K562 (cell line): ENCODE data around the gene SMAP2. TPM values are rescaled to one million over a fixed set of nuclear protein-coding genes. Genes with fewer than 3 reads are reported as not detected.
A peak's percentile ranks its signal among the peaks of the same experiment; 100 is the strongest.

Experiments used
- ATAC-seq: fragments of 200-7000 bp; cut with Tn5 transposase; 3 replicates; pipeline ENCODE4 v1.9.1; 2020; ENCODE audit warnings: moderate library complexity
- BruUV-seq: library from RNA; stranded (reverse); fragments of 400-500 nt; replicated peaks from 2 replicates; lab custom pipeline; 2021; lab: Mats Ljungman, UMichigan
- CTCF ChIA-PET: fragments of 300-600 bp; formaldehyde crosslinking; extraction: SDS; loops from one replicate; lab custom pipeline; 2021; ENCODE audit warnings: low intra/inter-chr PET ratio; lab: Yijun Ruan, JAX
- POLR2A ChIA-PET: fragments of 300-600, 350-650 bp; sonication (Branson Sonifier 250); formaldehyde crosslinking; extraction: SDS; loops from one replicate; lab custom pipeline; 2021; ENCODE audit warnings: antibody characterized with exemption, inconsistent platforms; lab: Yijun Ruan, JAX
- DNase-seq, 4 experiments: peaks; one replicate each; pipeline versions ENCODE4 v3.0.0 to v3.0.0-alpha.2; 2011 to 2018; ENCODE audit warnings: low spot score in 3 of 4, mixed read lengths in 3 of 4; ENCODE audit errors: extremely low read depth in 1 of 4
- FAIRE-seq: peaks from 2 replicates; lab custom pipeline; 2011; peaks lifted over from hg19 to GRCh38; lab: Jason Lieb, UNC
- H2AFZ ChIP-seq: 2 replicates; pipeline ENCODE4 v1.6.0; 2011; ENCODE audit warnings: low read depth, low read length, control low read depth, inconsistent platforms
- H3K27ac ChIP-seq: fragments of 200-600 bp; 3 replicates; pipeline ENCODE4 v1.8.0; 2011; ENCODE audit warnings: low read depth, mild to moderate bottlenecking, control low read depth, inconsistent platforms, low read length, moderate library complexity, mixed read lengths; ENCODE audit errors: extremely low read depth
- H3K27me3 ChIP-seq, 2 experiments: fragments of 300-600 bp in 1 of 2; 2 replicates in 1 of 2; 3 replicates in 1 of 2; pipeline versions ENCODE4 v1.6.0 to v1.8.0; 2011; ENCODE audit warnings: inconsistent platforms in 2 of 2, low read length in 2 of 2, mild to moderate bottlenecking in 1 of 2, mixed read lengths in 1 of 2, moderate library complexity in 1 of 2; ENCODE audit not compliant: control insufficient read depth in 2 of 2, insufficient read depth in 2 of 2
- H3K36me3 ChIP-seq: fragments of 300-600 bp; 3 replicates; pipeline ENCODE4 v1.8.0; 2011; ENCODE audit warnings: mild to moderate bottlenecking, low read length, inconsistent platforms; ENCODE audit not compliant: control insufficient read depth, insufficient read depth
- H3K4me1 ChIP-seq, 2 experiments: fragments of 200-600 bp in 1 of 2; replicated peaks in 1 of 2; 2 replicates in 1 of 2; 3 replicates in 1 of 2; pipeline versions ENCODE4 v1.5.1 to v1.8.0; 2011; ENCODE audit warnings: inconsistent platforms in 2 of 2, low read length in 2 of 2, mild to moderate bottlenecking in 1 of 2, mixed read lengths in 1 of 2, moderate library complexity in 1 of 2; ENCODE audit not compliant: control insufficient read depth in 2 of 2, insufficient read depth in 2 of 2
- H3K4me2 ChIP-seq: 2 replicates; pipeline ENCODE4 v1.6.1; 2011; ENCODE audit warnings: low read length, control low read depth, inconsistent platforms, mixed read lengths; ENCODE audit not compliant: insufficient read depth
- H3K4me3 ChIP-seq: fragments of 200-600 bp; sonication (generic), shearing (Covaris generic); 2 replicates; pipeline ENCODE4 v1.5.1; 2016; ENCODE audit warnings: control low read depth, inconsistent platforms
- H3K79me2 ChIP-seq: fragments of 200-600 bp; 3 replicates; pipeline ENCODE4 v1.8.0; 2011; ENCODE audit warnings: low read length, inconsistent platforms; ENCODE audit not compliant: control insufficient read depth, insufficient read depth
- H3K9ac ChIP-seq, 2 experiments: 2 replicates each; pipeline versions ENCODE4 v1.6.0 to v1.6.1; 2011; ENCODE audit warnings: low read depth in 2 of 2, low read length in 2 of 2, control low read depth in 1 of 2, inconsistent platforms in 1 of 2, mild to moderate bottlenecking in 1 of 2, mixed read lengths in 1 of 2; ENCODE audit not compliant: insufficient read depth in 1 of 2
- H3K9me1 ChIP-seq: one replicate; pipeline ENCODE4 v1.6.0; 2011; ENCODE audit warnings: inconsistent platforms, mild to moderate bottlenecking, low read length, moderate library complexity; ENCODE audit not compliant: control insufficient read depth, insufficient read depth
- H3K9me3 ChIP-seq: replicated peaks from 2 replicates; pipeline ENCODE4 v1.5.1; 2011; ENCODE audit warnings: low read depth, low read length, inconsistent platforms; ENCODE audit not compliant: control insufficient read depth, insufficient read depth
- H4K20me1 ChIP-seq: replicated peaks from 2 replicates; pipeline ENCODE4 v1.6.1; 2011; ENCODE audit warnings: low read length, inconsistent platforms, mixed read lengths; ENCODE audit not compliant: control insufficient read depth, insufficient read depth
- ERF ChIP-seq: fragments of 450-650 bp; formaldehyde crosslinking; IDR thresholded peaks from 2 replicates; pipeline ENCODE4 v1.4.0; 2020; ENCODE audit warnings: mild to moderate bottlenecking, mixed read lengths
- GTF2F1 ChIP-seq: IDR thresholded peaks from 2 replicates; pipeline ENCODE4 v1.6.1; 2011; ENCODE audit warnings: low read depth, low read length, improper control_type of control experiment
- NFIX ChIP-seq: fragments of 250-450 bp; sonication (Bioruptor Pico); IDR thresholded peaks from 2 replicates; pipeline ENCODE4 v1.4.0; 2020; ENCODE audit warnings: low read depth, mild to moderate bottlenecking, moderate library complexity
- SPI1 ChIP-seq: IDR thresholded peaks from 2 replicates; pipeline ENCODE4 v1.6.1; 2011; ENCODE audit warnings: low read depth, low read length, control low read depth, borderline replicate concordance
- SREBF2 ChIP-seq: sonication (generic); formaldehyde crosslinking; IDR thresholded peaks from 2 replicates; pipeline ENCODE4 v1.4.0; 2020; ENCODE audit warnings: mild to moderate bottlenecking, missing genetic modification reagents
- TCF7L2 ChIP-seq: fragments of 150-350 bp; IDR thresholded peaks from 2 replicates; pipeline ENCODE4 v1.6.1; 2016; ENCODE audit warnings: low read depth, mild to moderate bottlenecking, low read length, moderate library complexity
- ZNF134 ChIP-seq: fragments of 250-450 bp; sonication (Bioruptor Pico); conservative IDR thresholded peaks from 2 replicates; pipeline ENCODE4 v1.4.0; 2020
- ZNF146 ChIP-seq: IDR thresholded peaks from one replicate; pipeline ENCODE4 v1.6.1; 2018; ENCODE audit warnings: missing compliant biosample characterization; ENCODE audit not compliant: unreplicated experiment
- WGBS: fragments of 100-300 bp; shearing (Covaris generic); methylation state at CpG from one replicate; pipeline ENCODE4 v1.1.6; 2016; ENCODE audit warnings: low coverage, mixed read lengths; ENCODE audit not compliant: insufficient coverage; ENCODE audit errors: missing lambda C conversion rate; 5-methylcytosine and 5-hydroxymethylcytosine counted together
- in situ Hi-C: fragments of 300-500 bp; cut with MboI; formaldehyde crosslinking; loops from 4 replicates; pipeline ENCODE4 v1.15.0; 2018; ENCODE audit warnings: inconsistent platforms, mixed read lengths
- intact Hi-C: fragments of 100-400 bp; cut with micrococcal nuclease; formaldehyde crosslinking; loops from 2 replicates; pipeline ENCODE4 v1.14.2; 2022
- polyA plus RNA-seq, 8 experiments: library from polyadenylated mRNA; depleted of rRNA in 4 of 8; stranded (reverse) in 5 of 8; unstranded in 3 of 8; fragments of >200 nt; fragmentation: Nextera tagmentation in 2 of 8; fragmentation: Illumina TruSeq in 1 of 8; extraction: Ambion mirVana in 2 of 8; extraction: Trizol in 1 of 8; gene quantifications; 2 replicates each; pipeline versions ENCODE4 v1.2.1 to v1.2.3, GENCODE V29; 2011 to 2014; ENCODE audit warnings: inconsistent platforms in 1 of 8, missing spikeins in 1 of 8
- total RNA-seq, 7 experiments: library from RNA; depleted of rRNA in 6 of 7; stranded (reverse); fragments of >200 nt in 6 of 7; fragmentation: Illumina TruSeq in 2 of 7; extraction: Trizol in 2 of 7; gene quantifications; 2 replicates each; pipeline versions ENCODE4 v1.2.1 to v1.2.3, GENCODE V29; 2011 to 2021; ENCODE audit warnings: low replicate concordance in 1 of 7
- TF ChIP-seq, protein P1 (sequence below): fragments of 250-450 bp; sonication (Bioruptor Pico); IDR thresholded peaks from 2 replicates; pipeline ENCODE4 v1.4.0; 2020; ENCODE audit warnings: borderline replicate concordance
- TF ChIP-seq, protein P2 (sequence below): fragments of 250-450 bp; sonication (Bioruptor Pico); IDR thresholded peaks from 2 replicates; pipeline ENCODE4 v1.8.0; 2022; ENCODE audit warnings: moderate library complexity, mild to moderate bottlenecking, inconsistent platforms

SMAP2 gene
- total and polyA plus RNA-seq, 9 of the 15 experiments (the other 6 are each of a cell fraction or from before 2014, with no cell fraction given), result 38.7 to 212 (median 94.1) TPM

DNA sequence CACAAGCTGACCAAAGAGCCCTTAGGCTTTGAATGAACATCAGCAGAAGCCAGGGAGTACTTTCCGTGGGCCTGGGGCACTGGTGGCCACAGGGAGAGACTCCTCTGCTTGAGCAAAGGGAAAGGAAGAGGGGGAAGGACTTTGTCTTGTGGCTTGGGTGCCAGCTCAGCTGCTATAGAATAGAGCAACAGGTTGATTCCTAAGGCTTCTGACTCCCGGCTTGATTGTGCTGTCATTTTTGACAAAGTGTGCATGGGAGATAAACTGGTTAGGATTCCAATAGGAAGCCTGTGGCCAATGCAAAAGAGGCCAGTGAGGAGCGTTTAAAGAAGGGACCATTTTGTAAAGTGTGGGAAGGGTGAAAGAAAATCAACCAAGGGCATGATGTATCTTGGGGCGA is 11.9 kb upstream of the SMAP2 start:
- no peaks in the 10 kb centered on the region for H3K9me3 ChIP-seq
- no peak overlapping the region for H3K4me3 ChIP-seq
- no peak overlapping the region for H3K4me2 ChIP-seq
- H3K27me3 ChIP-seq, result no peaks in the 10 kb centered on the region
- no peak; the same call in 2 of the 3 replicates for ATAC-seq
- intact Hi-C loops (no loop called here), in situ Hi-C loops (no loop called here)
- H4K20me1 ChIP-seq, result no peaks in the 10 kb centered on the region
- H2AFZ ChIP-seq, result 0 out of 2 replicates have a peak overlapping the region, but pooled peaks have one; percentile 28
- WGBS, result 26% methylated on average over 4 of the region's 4 CpGs
- no peak for DNase-seq
- no peaks in the 10 kb centered on the region for H3K9me1 ChIP-seq
- FAIRE-seq, result no peak
- no peaks in the 10 kb centered on the region for H3K4me1 ChIP-seq
- H3K79me2 ChIP-seq, result no peaks in the 10 kb centered on the region
- BruUV-seq, result no TSS peak
- no peak overlapping the region for H3K9ac ChIP-seq
- TF ChIP-seq GTF2F1, result no peak
- TF ChIP-seq, protein P1, sequence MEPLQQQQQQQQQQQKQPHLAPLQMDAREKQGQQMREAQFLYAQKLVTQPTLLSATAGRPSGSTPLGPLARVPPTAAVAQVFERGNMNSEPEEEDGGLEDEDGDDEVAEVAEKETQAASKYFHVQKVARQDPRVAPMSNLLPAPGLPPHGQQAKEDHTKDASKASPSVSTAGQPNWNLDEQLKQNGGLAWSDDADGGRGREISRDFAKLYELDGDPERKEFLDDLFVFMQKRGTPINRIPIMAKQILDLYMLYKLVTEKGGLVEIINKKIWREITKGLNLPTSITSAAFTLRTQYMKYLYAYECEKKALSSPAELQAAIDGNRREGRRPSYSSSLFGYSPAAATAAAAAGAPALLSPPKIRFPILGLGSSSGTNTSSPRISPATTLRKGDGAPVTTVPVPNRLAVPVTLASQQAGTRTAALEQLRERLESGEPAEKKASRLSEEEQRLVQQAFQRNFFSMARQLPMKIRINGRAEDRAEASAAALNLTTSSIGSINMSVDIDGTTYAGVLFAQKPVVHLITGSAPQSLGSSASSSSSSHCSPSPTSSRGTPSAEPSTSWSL (CRISPR knock-in tag), result no peak
- no peak for TF ChIP-seq NFIX (CRISPR knock-in tag)
- no peak for TF ChIP-seq SPI1
- no peak for TF ChIP-seq ZNF134
- no peak for TF ChIP-seq ERF (CRISPR knock-in tag)
- no peak for TF ChIP-seq ZNF146 (CRISPR knock-in tag)
- TF ChIP-seq, protein P2, sequence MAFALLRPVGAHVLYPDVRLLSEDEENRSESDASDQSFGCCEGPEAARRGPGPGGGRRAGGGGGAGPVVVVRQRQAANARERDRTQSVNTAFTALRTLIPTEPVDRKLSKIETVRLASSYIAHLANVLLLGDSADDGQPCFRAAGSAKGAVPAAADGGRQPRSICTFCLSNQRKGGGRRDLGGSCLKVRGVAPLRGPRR, result no peak
- TF ChIP-seq SREBF2 (CRISPR knock-in tag), result no peak
- no peak for TF ChIP-seq TCF7L2
- POLR2A ChIA-PET, result interaction anchor here (0.9 to 1.2 kb wide), 2 partner anchors 9 to 24 kb away, joined by 3 to 4 read pairs; no protein-coding TSS in a partner anchor
- CTCF ChIA-PET, result no interaction called here
- no peak overlapping the region for H3K27ac ChIP-seq
- H3K36me3 ChIP-seq, result no peaks in the 10 kb centered on the region
